Measurements from ENCODE around the gene KDM4B.

Gene KDM4B

GRCh38 chr19:5122671-5123409 is 153.9 kb downstream of the KDM4B start:
- TF ChIP-seq CTCF (IDR thresholded peaks at IDR 0.05; ENCODE audit: low read length, missing control alignments), result no peak
- no peak overlapping the region for H3K4me3 ChIP-seq (replicated peaks; ENCODE audit: low read depth, low read length)
- no peak for DNase-seq (ENCODE audit: low read depth)

- TF ChIP-seq CTCF (IDR thresholded peaks at IDR 0.05; ENCODE audit: low read length, missing control alignments), result no peak
- DNase-seq (ENCODE audit: low read depth), result no peak
- no peak overlapping the region for H3K4me3 ChIP-seq (replicated peaks; ENCODE audit: low read depth, low read length)
Measured at GRCh38 chr19:5123646-5124045, 154.7 kb downstream of the KDM4B start.

GRCh38 chr19:5124111-5124855 is 155.4 kb downstream of the KDM4B start:
- no peak for TF ChIP-seq CTCF (IDR thresholded peaks at IDR 0.05; ENCODE audit: low read length, missing control alignments)
- no peak for DNase-seq (ENCODE audit: low read depth)
- no peak overlapping the region for H3K4me3 ChIP-seq (replicated peaks; ENCODE audit: low read depth, low read length)

GRCh38 chr19:5125376-5125775 is 156.5 kb downstream of the KDM4B start:
- no peak overlapping the region for H3K4me3 ChIP-seq (replicated peaks; ENCODE audit: low read depth, low read length)
- TF ChIP-seq CTCF (IDR thresholded peaks at IDR 0.05; ENCODE audit: low read length, missing control alignments), result no peak
- DNase-seq (ENCODE audit: low read depth), result no peak

GRCh38 chr19:5125797-5126497 is 157.0 kb downstream of the KDM4B start:
- no peak overlapping the region for H3K4me3 ChIP-seq (replicated peaks; ENCODE audit: low read depth, low read length)
- DNase-seq (ENCODE audit: low read depth), result peak; percentile 36
- TF ChIP-seq CTCF (IDR thresholded peaks at IDR 0.05; ENCODE audit: low read length, missing control alignments), result no peak

- no peak overlapping the region for H3K4me3 ChIP-seq (replicated peaks; ENCODE audit: low read depth, low read length)
- TF ChIP-seq CTCF (IDR thresholded peaks at IDR 0.05; ENCODE audit: low read length, missing control alignments), result no peak
- DNase-seq (ENCODE audit: low read depth), result no peak
Measured at GRCh38 chr19:5126498-5127223, 157.7 kb downstream of the KDM4B start.

Measured in fibroblast of pulmonary artery (primary cell).